HG03097 (cell line): ENCODE measurements around the gene REELD1.

Experiments
- ATAC-seq: cut with Tn5 transposase; IDR thresholded peaks from one replicate; pipeline ENCODE4 v1.9.1; 2021; ENCODE audit not compliant: unreplicated experiment, low FRiP score

Gene REELD1

GRCh38 chr4:146222313-146222712 is 8.0 kb downstream of the REELD1 start:
- ATAC-seq = no peak

GRCh38 chr4:146224326-146224966 is 10.1 kb downstream of the REELD1 start:
- ATAC-seq = no peak

- no peak for ATAC-seq
These were observed 15.1 kb downstream of the REELD1 start for GRCh38 chr4:146229406-146229805.

- no peak for ATAC-seq
These were observed 17.9 kb downstream of the REELD1 start for GRCh38 chr4:146232131-146232722.

- no peak for ATAC-seq
These were observed 21.4 kb downstream of the REELD1 start for GRCh38 chr4:146235654-146236177.

- no peak for ATAC-seq
These were observed 21.9 kb downstream of the REELD1 start for GRCh38 chr4:146236216-146236615.

GRCh38 chr4:146237092-146237491 is 22.8 kb downstream of the REELD1 start:
- no peak for ATAC-seq

- no peak for ATAC-seq
These were observed 23.8 kb downstream of the REELD1 start for GRCh38 chr4:146238107-146238506.

GRCh38 chr4:146243141-146243882 is 29.0 kb downstream of the REELD1 start:
- ATAC-seq = no peak

GRCh38 chr4:146243883-146244277 is 29.5 kb downstream of the REELD1 start:
- ATAC-seq = no peak

- no peak for ATAC-seq
These were observed 30.2 kb downstream of the REELD1 start for GRCh38 chr4:146244496-146244895.

GRCh38 chr4:146245246-146245645 is 30.9 kb downstream of the REELD1 start:
- no peak for ATAC-seq

GRCh38 chr4:146245850-146246249 is 31.5 kb downstream of the REELD1 start:
- ATAC-seq = no peak

- ATAC-seq = no peak
These were observed 32.0 kb downstream of the REELD1 start for GRCh38 chr4:146246381-146246780.

GRCh38 chr4:146247356-146247755 is 33.0 kb downstream of the REELD1 start:
- ATAC-seq = no peak

- ATAC-seq = no peak
These were observed 38.8 kb downstream of the REELD1 start for GRCh38 chr4:146252969-146253611.

GRCh38 chr4:146255463-146255862 is 41.1 kb downstream of the REELD1 start:
- no peak for ATAC-seq

- no peak for ATAC-seq
These were observed 41.5 kb downstream of the REELD1 start for GRCh38 chr4:146255874-146256273.

GRCh38 chr4:146256328-146256727 is 42.0 kb downstream of the REELD1 start:
- ATAC-seq = no peak

- no peak for ATAC-seq
These were observed 43.2 kb downstream of the REELD1 start for GRCh38 chr4:146257511-146257910.

GRCh38 chr4:146260521-146260920 is 46.2 kb downstream of the REELD1 start:
- ATAC-seq = no peak
